Activated CD8-positive, alpha-beta memory T cell treated with anti-CD3 and anti-CD28 coated beads, Interleukin-2, amount 50 U/mL, for 4 hours (primary cell): ENCODE results near the gene TMEM272.

ENCODE experiments used
- DNase-seq: peaks from one replicate; pipeline ENCODE4 v3.0.0-alpha.2; 2020

TMEM272 gene

DNA sequence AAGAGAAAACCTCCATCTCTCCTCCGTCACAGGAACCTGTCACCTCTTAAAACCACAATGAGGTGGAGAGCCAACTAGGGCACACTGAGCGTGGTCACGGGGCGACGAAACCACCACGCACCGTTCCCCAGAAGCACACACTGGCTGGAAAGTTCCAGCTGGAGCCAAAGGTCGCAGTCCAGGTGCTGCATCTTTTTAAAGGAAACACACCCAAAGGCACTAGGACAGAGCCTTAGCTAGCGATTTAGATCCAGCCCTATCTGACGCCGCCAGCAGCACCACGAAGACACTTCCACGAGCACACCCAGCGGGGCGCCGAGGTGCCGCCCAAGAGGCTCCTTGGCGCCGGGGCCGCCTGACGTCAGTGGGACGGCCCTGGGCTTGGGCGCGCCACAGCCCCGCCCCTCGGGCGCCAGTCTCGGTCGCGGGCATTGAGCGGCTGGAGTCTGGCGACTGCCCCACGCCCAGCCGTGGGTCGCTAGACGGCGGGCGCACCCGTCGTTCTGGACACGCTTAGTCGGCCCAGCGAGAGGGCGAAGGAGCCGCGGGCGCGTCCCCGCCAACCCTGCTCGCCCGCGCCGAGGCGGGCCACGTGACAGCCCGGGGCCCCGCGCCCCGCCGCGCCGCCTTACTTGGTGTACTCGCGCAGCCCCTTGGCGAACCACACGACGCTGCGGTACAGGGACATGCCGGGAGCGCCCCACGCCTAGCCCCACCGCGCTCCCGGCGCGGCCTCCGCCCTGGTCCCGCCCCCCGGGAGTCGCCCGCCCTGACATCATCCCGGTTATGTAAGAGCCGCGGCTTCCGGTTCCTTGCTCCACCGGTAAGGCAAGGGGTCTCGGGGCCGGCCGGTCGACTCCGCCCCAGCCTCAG, 41.3 kb downstream of the TMEM272 start, which contains the start of gene DHRS12:
DHRS12 (minus strand) TSS at position 742 of the 873 bp plus-strand sequence. CDS start 4,504 bp downstream, outside the sequence.
- DNase-seq = peak; percentile 86

DNA sequence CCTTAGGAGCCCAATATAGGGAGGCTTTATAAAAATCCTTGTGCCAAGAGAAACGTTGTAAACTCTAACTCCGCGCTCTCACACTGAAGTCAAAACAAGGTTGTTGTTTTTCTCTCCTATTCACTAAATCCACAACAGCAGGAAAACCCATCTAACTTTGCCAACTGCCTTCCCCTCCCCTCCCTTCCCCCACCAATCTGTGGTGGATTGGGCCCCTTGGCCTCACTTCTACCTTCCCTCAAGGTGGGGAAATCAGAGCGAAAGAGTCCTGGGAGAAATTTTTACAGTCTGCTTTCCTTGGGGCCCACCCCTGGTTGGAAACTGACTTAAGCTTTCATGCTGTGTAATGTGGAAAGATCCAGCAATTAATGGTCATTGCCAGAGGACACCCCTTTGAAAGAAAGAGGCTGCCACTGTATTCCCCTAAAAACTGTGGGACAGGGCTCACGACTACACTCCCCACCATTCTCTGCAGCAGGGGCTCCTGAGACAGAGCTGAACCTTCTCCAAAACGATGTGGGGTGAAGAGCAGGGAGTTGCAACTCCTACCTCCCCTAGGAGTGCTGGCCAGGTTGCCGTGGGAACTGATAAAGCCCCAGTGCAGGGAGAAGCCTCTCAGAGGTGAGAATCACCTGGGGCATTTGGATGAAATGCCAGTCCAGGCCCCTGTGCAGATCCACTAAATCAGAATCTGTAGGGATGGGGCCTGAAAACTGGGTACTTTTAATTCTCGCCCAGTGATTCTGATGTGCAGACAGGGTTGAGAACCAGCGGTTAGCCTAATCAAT, 42.2 kb downstream of the TMEM272 start:
- DNase-seq = no peak

DNA sequence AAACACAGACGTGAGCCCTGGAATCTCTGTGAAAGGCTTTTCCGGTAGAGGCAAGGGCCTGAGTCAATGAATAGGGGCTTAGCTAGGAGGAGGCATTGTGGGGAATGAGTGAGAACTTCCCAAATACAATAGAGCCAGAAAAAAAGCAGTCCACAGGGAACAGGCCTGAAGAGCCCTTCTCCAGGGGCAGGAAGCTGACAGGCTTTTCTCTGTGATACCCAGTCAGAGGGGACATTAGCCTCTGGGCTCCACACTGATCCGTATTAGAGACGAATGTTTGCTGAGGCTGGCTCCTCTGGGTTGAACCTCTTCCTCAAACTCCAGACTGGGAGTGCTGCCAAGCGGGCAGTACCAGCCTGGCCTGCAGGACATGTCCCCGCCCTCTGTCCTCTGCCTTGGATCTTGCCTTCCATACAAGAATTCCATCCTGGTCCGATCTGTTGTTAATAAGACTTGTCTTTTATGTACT, 43.3 kb downstream of the TMEM272 start:
- DNase-seq = no peak

DNA sequence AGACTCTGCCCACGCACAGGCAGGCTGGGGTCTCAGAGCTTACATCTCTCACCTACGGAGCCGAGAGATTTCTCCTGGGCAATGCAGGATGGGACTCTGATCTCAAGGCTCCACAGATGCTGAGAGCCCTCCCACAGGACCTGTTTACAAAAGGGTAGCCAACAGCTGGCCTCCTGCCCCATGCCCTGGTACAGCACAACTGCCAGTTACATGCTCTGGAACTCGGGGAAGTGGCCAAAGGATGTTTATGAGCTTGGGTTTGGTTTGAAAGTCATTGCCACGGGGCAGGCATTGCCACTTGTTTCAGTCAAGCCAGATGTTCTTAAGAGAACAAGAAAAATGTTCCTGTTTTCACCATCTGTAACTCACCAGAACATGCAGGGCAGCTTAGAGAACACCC, 44.5 kb downstream of the TMEM272 start:
- no peak for DNase-seq

DNA sequence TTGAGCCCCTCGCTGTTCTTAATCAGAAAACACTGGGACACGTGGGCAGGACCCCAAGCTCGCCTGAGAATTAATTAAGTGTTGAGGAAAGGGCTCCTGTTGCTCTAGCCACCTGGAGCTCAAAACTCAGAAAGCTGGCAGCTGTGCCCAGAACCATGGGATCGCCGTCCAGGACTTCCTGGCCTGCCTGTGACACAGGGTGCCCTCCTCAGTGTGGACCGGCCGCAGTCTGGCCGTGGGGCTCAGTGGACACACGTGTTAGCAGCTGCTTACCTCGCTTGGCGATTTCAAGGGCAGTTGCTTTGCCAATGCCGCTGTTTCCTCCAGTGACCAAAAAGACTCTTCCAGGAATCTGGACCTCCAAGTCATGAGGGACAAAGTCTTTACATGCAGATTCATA, 45.7 kb downstream of the TMEM272 start:
- no peak for DNase-seq

DNA sequence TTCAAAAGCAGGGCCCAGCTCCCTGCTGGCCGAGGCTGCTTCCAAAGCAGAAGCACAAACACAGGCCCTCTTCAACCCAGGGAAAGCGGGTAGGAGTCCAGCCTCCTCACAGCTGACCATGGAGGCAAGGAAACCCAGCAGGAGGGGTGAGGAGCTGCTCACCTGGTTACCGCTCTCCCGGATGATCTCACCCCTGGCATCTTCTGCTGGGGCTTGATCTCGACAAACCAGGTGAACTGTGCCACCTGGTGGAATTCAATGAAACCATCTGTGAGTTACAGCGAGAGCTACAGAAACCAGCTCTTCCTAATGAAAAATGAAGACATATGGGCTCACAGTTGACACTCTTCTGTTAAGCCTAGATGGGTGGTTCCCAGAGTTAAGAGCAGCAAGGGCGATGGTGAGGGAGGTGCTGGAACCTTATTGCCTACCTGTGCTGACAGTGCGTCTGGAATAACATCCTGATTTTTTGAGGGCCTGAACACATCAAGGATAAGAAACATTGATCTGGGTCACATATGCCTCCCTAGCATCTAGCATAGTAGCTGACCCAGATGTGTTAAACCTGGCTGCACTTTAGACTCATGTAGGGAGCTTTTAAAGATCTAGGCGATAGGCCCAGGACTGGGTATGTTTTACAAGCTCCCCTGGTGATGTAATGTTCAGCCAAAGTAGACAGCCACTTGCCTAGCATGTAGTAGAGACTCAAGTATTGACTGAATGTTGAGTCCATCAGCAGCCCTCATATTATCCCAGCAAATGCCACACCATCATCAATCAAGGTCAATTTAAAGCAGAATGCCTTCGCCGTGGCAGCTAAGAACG, 47.1 kb downstream of the TMEM272 start:
- DNase-seq = peak; percentile 61

DNA sequence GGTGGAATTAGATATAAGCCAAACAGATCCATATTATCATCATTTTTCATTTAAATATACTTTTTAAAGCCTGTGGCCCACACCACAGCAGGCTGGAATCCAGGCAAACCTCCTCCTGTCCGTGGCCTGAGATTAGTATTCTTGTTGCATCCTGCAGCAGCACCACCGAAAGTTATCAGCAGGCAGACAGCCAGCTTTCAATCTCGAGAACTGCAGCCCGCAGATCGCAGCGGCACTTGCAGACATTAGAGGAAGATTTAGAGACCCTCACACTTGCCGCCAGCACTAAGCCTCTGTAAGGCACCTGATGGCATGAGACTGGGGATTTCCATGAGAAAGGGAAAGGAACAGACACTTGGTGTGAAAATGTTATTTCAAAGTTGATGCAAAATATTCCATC, 48.4 kb downstream of the TMEM272 start:
- DNase-seq = no peak

DNA sequence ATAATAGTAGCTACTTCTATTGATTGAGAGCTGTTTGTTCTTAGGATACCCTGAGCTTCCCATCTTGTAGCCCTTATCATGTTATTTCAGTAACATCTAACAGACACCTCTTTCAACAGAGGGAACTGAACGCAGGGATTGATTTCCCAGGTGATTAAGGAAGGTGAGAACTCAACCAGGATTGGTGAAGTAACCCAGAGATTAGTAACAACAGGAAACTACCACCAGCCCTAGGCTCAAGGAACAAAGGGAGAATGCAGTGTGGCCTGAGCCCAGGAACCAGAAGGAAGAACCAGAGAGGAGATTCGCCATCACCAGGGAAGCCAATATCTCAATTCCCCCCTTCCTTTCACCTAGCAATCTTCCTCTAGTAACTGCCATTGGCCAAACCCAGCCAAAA, 49.6 kb downstream of the TMEM272 start:
- no peak for DNase-seq

DNA sequence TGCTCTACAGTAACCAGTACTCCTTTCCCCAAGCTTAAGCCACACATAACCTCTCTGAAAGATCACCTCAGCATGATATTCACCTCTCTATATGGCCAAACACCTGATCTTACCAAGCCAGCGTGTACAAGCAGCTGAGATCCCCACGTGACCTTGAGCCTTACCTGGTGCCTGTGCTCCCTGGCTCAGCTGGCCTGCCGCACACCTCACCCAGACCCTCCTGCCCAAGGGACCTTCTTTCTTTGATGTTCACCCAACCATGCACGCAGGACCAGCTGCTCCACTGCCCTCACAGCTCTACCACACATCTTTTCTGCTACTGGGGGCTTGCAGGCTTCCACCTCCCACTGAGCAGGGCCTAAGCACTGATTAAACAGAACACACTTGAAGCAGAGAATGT, 50.0 kb downstream of the TMEM272 start:
- no peak for DNase-seq

DNA sequence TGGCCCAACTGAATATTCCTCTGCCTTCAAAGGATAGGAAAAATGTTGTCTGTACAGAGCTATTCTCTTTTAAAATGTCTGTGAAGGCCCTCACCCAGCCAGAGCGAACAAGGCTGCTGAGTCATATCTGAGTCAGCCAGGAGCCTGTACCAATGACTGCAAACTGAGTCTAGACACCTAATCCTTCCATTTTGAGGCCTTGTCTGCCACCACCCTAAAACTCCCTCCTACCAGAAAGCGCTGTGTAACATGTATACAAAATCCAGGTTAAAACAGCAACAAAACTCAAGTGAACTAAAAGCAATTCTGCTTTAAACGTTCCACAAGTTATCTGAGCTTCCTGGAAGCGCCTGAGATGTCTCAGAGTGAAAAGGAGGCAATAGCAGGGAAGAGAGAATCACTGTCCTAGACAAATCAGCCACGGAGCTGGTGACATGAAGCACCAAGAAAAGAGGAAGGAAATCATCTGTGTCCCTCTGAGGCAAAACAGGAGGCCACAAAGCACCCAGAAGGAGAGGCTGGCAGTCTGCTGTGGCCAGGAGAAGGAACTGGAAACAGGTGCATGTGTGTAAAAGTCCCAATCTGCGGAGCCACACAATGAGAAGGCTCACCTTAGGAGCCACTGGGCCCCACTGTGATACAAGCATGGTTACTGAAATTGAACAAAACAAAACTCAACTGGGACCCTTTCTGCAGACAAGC, 51.3 kb downstream of the TMEM272 start:
- DNase-seq = peak; percentile 45

DNA sequence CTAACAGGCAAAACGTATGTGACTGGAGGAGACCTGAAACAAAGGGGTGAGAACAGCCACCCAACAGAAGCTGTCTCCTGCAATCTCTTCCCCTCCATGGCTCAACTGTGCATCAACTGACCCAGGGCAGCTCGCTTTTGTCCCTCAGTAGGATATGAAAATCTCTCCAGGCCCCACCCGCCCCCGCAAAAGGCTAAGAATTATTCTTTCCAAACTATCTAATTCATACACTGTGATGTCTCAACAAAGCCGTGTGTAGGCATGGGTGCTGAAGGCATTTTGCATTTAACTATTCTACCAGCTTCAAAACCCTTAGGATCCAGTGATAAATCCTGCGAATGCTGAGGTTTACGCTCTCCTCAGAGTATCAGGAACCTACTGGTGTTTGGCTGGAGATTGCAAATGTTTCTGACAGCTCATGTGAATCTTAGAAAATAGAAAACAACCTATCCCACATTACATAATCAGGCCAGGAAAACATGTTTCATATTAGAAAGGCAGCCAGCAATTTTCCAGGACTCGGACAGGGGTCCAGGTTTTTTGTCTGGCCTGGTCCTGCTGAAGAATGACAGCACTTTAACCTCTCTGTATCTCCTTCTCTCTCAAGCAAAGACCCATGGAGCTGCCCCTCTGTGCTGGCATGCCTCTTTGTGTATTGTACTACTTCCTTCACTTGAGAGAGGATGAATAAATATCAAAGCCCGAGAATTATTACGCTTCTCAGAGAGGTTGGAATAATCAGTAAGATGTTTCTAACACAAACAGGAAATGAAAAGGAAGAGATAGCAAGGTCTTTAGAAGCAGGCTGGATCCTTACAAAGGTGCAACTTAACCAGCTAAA, 58.3 kb downstream of the TMEM272 start:
- DNase-seq = no peak

DNA sequence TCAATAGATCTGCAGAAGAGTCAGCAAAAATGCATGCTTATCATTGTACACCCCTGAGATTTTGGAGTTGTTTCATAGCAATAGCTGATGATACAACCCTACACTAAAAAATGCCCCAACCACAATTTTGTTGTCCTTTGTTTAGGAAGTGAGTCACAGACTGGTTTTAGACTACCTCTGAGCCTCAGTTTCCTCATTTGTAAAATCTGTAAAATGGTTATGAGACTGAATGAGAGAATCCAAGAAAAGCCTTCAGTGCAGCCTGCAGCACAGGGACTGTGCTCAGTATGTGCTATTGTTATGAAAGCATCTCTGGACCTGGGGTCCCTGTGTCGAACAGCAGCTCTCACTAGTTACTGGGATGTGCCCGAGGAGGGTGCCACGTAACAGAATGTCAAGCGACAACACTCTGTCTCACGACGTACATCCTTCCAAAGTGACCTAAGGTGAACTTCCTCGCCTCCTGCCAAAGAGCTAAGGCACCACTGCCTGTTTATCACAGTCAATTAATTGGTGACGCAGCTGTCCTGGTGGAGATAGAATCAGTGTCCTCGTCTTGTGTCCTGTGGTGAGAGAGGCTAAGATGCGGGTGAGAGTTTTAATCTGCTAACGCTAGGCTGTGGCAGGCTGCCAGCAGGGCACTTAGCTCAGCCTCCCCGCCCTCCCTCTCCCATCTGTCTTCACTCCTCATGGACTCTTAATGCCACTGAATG, 59.1 kb downstream of the TMEM272 start:
- no peak for DNase-seq

DNA sequence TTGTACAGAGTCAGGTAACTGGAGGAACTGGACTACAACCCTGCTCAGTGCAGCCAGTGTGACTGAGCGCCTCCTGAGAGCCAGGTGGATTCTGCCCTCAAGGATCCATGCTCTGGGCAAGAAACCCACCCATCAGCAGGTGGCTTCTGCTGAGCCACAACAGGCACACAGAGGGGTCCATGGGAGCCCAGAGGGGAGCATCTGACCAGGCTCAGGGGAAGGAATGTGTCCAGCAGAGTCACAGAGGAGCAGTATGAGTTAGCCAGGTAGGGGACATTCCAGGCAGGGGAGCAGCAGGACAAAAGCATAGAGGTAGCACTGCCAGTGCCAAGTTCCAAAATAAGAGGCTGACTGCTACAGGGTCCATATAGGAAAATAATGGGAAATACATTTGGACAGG, 60.9 kb downstream of the TMEM272 start:
- DNase-seq = no peak

DNA sequence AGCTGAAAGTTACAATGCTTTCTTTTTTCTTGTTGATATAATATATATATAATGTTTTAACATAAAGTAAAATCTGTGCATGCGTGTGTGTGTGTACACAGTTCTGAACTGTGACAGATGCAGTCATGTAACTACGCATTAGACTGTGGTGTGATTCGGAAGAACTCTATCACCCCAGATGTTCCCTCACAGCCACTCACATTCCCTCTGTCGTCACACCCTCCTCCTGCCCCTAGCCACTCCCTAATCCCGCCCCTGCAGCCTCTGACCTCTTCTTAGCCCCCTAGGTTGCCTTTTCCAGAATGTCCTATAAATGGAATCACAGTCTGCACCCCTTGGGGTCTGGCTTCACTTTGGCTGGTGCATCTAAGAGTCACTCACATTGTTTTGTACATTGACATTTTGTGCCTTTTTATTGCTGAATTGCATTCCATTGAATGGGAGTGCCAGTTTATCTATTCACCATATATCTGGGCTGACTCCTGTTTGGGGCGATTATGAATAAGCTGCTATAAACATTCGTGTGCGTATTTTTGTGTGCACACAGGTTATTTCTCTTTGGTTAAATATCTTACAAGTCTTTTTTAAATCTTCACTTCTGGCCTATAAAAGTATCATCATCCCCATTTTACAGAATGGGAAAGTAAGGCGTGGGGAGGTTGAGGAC, 61.4 kb downstream of the TMEM272 start:
- no peak for DNase-seq

DNA sequence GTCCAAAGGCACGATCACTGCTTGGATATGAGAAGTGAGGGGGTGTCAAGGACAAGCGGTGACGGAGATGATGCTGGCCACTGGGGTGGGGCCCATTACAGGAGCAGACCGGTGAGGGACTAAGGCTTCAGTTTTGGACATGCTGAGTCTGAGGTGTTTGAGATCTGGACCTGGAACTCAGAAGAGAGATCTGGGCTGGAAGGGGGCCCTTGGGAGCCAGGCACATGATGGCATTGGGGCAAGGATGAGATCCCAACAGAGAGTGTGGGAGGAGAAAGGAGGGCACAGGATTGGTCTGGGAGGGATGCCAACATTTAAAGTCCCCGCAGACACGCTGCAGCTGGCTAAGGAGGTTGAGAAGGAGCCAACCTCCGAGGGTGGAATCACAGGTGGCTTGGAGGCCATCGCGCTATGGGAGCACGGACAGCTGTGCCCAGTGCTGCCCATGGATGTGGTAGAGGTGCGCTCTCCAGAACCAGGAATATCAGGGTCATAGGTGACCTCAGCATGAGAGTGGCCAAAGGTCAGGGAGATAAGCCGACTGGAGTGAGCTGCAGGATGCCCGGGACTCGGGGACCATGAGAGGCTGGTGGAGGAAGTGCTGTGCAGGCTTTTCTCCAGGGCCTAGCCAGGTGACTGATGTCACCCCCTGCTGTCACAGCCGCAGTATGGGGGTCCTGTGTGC, 62.8 kb downstream of the TMEM272 start:
- DNase-seq = no peak

DNA sequence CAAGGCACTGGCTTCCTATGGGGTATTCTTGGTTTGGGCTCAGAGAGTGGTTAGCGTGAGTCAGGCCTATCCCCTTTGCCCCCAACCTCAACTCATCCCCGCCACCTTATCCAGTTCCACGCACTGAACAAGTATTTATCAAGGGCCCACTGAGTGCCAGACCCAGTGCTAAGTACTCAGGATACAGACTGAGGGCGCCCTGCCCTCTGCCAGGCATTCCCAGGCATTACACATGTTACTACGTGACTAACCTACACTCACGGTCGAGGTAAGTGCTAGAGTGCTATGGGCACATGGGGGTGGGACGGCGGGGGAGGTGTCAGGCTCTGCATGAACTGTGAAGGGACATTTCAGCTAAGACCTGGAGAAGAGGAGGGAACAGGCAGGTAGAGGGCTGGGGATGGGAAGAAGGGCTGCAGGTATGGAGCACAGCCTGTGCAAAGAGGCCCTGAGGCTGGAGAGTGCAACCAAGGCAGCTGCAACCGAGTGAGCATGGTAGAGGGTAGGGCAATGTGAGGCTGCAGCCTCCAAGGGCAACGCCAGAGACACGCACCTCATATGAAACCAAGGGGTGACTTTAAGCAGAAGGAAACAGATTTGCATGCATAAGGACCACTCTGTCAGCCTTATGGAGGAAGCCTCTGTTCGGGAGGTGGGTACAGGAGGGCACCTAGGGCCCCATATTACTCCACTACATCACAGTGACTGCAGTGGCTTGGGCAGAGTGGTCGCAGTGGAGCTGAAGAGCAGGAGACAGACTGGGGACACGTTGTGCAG, 63.5 kb downstream of the TMEM272 start:
- no peak for DNase-seq

DNA sequence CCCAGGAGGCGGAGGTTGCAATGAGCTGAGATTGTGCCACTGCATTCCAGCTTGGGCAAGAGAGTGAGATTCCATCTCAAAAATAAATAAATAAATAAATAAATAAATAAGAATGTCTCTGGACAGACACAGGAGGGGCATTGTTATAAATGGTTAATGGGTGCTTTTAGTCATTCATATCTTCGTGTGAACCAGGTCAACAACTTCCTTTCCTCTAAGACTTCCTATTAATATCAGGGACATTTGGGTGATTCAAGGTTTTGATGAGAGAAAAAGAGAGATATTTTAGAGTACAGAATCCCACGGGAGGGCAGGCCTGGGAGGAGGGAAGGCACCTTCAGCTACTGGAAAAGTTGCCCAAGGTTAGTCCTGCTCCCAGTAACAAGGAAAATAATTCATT, 64.9 kb downstream of the TMEM272 start:
- no peak for DNase-seq

DNA sequence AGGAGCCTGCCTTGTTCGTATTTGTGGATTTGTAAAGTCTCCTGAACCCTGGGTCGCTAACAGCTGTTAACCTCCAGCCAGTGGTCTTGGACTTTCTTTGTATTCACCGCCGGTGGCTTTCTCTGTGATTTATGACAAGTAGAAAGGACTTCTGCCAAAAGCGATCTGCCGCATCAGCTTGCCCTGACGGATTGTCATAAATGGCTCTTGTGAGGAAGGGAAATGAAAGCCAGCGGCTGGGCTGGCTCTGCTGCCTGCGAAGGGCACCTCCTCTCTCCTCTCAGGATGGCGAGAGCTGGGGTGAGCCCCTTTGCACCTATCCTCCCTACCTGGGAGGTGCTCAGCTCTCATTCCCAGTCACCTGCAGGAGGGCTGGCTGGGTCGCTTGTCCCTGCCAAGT, 66.6 kb downstream of the TMEM272 start:
- no peak for DNase-seq

DNA sequence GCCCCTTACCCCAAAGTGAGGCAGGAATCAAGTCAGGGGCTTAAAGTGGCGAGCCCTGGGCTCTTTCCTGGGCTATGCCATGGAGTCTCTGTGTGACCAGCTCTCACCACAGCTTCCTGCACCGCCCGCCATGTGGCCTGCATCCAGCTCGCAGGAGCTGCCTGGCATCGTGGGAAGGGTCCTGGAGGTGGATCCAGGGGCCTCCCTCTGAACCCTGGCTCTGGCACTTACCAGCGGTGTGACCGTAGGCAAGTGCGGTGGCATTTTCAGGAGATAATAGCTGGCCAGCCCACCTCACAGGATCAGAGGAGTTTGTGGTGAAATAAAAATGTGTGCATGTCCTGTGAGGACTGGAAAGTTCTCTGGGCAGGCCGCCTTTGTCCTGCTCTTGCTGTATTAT, 67.1 kb downstream of the TMEM272 start:
- DNase-seq = no peak
